Colon (tissue), 2 donors: ENCODE data around the gene HPCAL4.

ENCODE experiments used
- FAIRE-seq: peaks from 2 replicates; lab custom pipeline; 2012; peaks lifted over from hg19 to GRCh38; lab: Jason Lieb, UNC
- donor health status: control.
- donor health status: control.

The HPCAL4 gene

GRCh38 chr1:39691383-39692151, at the start of gene HPCAL4:
Gene HPCAL4, minus strand, starts transcription at chr1:39691433. Its CDS starts 6,830 bp downstream, at chr1:39684603.
- no peak for FAIRE-seq

GRCh38 chr1:39738622-39739366, 47.6 kb upstream of the HPCAL4 start, which contains the start of gene PPIE:
Gene PPIE, plus strand, starts transcription at chr1:39738882. Its CDS starts 19 bp downstream, at chr1:39738901.
- FAIRE-seq: no peak

- FAIRE-seq: no peak
Measured at GRCh38 chr1:39737546-39738169, 46.4 kb upstream of the HPCAL4 start.

- FAIRE-seq: no peak
Measured at GRCh38 chr1:39735731-39736130, 44.5 kb upstream of the HPCAL4 start.

- FAIRE-seq: no peak
Measured at GRCh38 chr1:39733161-39733560, 41.9 kb upstream of the HPCAL4 start.

- no peak for FAIRE-seq
Measured at GRCh38 chr1:39732730-39733129, 41.5 kb upstream of the HPCAL4 start.

GRCh38 chr1:39729842-39730241, 38.6 kb upstream of the HPCAL4 start:
- FAIRE-seq: no peak

- FAIRE-seq: no peak
Measured at GRCh38 chr1:39729030-39729429, 37.8 kb upstream of the HPCAL4 start.

- FAIRE-seq: no peak
Measured at GRCh38 chr1:39727932-39728317, 36.7 kb upstream of the HPCAL4 start.

- FAIRE-seq: peak; percentile 18
Measured at GRCh38 chr1:39727221-39727931, 36.1 kb upstream of the HPCAL4 start.

- no peak for FAIRE-seq
Measured at GRCh38 chr1:39726600-39726999, 35.4 kb upstream of the HPCAL4 start.

- FAIRE-seq: no peak
Measured at GRCh38 chr1:39722495-39722894, 31.3 kb upstream of the HPCAL4 start.

GRCh38 chr1:39721664-39722063, 30.4 kb upstream of the HPCAL4 start:
- no peak for FAIRE-seq

- peak; percentile 75 for FAIRE-seq
Measured at GRCh38 chr1:39720094-39720999, 29.1 kb upstream of the HPCAL4 start.

GRCh38 chr1:39717809-39718208, 26.6 kb upstream of the HPCAL4 start:
- FAIRE-seq: no peak

GRCh38 chr1:39713557-39713956, 22.3 kb upstream of the HPCAL4 start:
- no peak for FAIRE-seq

GRCh38 chr1:39711966-39712340, 20.7 kb upstream of the HPCAL4 start:
- FAIRE-seq: no peak

- no peak for FAIRE-seq
Measured at GRCh38 chr1:39711104-39711965, 20.1 kb upstream of the HPCAL4 start.

- FAIRE-seq: no peak
Measured at GRCh38 chr1:39707506-39707905, 16.3 kb upstream of the HPCAL4 start.

GRCh38 chr1:39704757-39705156, 13.5 kb upstream of the HPCAL4 start:
- no peak for FAIRE-seq
